ENCODE results near the gene KCNQ1. TPM values are rescaled to one million over a fixed set of nuclear protein-coding genes. Genes with fewer than 3 reads are reported as not detected.

The KCNQ1 gene
- polyA plus RNA-seq, 1 donor (not counting 4 experiments of a cell fraction or from before 2014, with no cell fraction given), result not detected

DNA sequence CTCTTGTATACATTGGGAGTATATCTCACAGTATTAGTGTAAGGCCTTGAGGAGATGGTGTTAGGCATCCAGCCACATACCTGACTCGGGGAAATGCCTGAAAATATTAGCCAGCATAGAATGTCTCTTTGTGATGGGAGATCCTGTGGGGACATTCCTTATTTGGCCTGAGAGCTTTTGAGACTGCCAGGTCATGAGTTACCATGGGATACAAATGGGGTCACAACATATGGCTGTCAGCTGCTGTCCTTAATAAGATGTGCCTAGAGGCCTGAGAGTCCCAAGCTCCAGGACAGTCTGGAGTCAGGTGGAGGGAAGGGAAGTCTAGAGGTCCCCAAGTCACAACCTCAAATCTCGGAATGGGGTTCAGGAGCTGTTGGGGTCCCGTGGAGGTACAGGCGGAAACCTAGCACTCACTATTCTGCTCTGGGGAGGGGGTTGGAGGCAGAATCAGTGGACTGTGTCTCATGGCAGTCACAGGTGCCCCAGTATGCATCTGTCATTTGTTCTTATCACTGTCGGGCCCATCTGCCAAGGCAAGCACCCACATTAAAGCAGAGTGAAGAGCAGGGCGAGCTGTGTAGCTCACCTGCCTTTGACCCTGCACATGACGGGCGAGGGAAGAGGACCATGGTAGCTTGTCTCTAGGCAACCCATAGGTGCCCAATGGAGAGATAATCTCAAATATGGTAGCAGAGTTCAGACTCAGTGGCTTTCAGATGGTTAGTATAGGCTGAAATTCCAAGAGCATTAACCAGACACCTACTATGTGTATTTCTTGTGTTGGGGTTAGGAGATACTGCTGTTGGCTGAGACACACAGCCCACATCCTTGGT is 225.0 kb downstream of the KCNQ1 start:
- no peak overlapping the region for H2AFZ ChIP-seq (ENCODE audit: control insufficient read depth, low read length)
- FAIRE-seq, result no peak
- H4K20me1 ChIP-seq (ENCODE audit: control insufficient read depth, extremely low read depth, insufficient read depth, low read length), result peaks cover 3% of the 10 kb centered on the region
- H3K36me3 ChIP-seq (ENCODE audit: control insufficient read depth in 2 of 2, extremely low read depth in 1 of 2, insufficient read depth in 2 of 2, low read length in 2 of 2), result no peaks in the 10 kb centered on the region
- dilution Hi-C loops (cut with MboI; ENCODE audit: extremely low pct_ligation_motif_present, low sequenced_read_pairs), result no loop called here
- H3K4me1 ChIP-seq (ENCODE audit: control insufficient read depth, extremely low read depth, insufficient read depth, low read length), result no peaks in the 10 kb centered on the region
- H3K4me2 ChIP-seq (ENCODE audit: control insufficient read depth, extremely low read depth, insufficient read depth, low read depth, low read length), result no peak overlapping the region
- H3K9me3 ChIP-seq (ENCODE audit: control insufficient read depth, low read depth, low read length), result no peaks in the 10 kb centered on the region
- H3K9me1 ChIP-seq (ENCODE audit: control insufficient read depth, extremely low read depth, insufficient read depth, low read length), result no peaks in the 10 kb centered on the region
- H3K9ac ChIP-seq (ENCODE audit: control insufficient read depth, extremely low read depth, insufficient read depth, low read length), result no peak overlapping the region
- DNase-seq (ENCODE audit: low read depth, low spot score), result no peak
- no peaks in the 10 kb centered on the region for H3K27me3 ChIP-seq (ENCODE audit: control insufficient read depth, extremely low read depth, insufficient read depth, low read length)
- H3K4me3 ChIP-seq (ENCODE audit: control insufficient read depth in 2 of 3, extremely low read depth in 1 of 3, insufficient read depth in 2 of 3, low read depth in 1 of 3, low read length in 3 of 3), result no peak overlapping the region
- H3K27ac ChIP-seq (ENCODE audit: control insufficient read depth, insufficient read depth, low read length), result no peak overlapping the region
- H3K79me2 ChIP-seq (ENCODE audit: control insufficient read depth, insufficient read depth, low read length), result no peaks in the 10 kb centered on the region
- no peak for TF ChIP-seq EZH2 (IDR thresholded peaks at IDR 0.05; ENCODE audit: low read length)
- TF ChIP-seq, protein P1, sequence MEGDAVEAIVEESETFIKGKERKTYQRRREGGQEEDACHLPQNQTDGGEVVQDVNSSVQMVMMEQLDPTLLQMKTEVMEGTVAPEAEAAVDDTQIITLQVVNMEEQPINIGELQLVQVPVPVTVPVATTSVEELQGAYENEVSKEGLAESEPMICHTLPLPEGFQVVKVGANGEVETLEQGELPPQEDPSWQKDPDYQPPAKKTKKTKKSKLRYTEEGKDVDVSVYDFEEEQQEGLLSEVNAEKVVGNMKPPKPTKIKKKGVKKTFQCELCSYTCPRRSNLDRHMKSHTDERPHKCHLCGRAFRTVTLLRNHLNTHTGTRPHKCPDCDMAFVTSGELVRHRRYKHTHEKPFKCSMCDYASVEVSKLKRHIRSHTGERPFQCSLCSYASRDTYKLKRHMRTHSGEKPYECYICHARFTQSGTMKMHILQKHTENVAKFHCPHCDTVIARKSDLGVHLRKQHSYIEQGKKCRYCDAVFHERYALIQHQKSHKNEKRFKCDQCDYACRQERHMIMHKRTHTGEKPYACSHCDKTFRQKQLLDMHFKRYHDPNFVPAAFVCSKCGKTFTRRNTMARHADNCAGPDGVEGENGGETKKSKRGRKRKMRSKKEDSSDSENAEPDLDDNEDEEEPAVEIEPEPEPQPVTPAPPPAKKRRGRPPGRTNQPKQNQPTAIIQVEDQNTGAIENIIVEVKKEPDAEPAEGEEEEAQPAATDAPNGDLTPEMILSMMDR (optimal IDR thresholded peaks at IDR 0.05 in 1 of 3, IDR thresholded peaks at IDR 0.05 in 1 of 3, conservative IDR thresholded peaks at IDR 0.05 in 1 of 3; ENCODE audit: extremely low read depth in 1 of 3, insufficient read depth in 2 of 3, low read length in 3 of 3), result no peak

DNA sequence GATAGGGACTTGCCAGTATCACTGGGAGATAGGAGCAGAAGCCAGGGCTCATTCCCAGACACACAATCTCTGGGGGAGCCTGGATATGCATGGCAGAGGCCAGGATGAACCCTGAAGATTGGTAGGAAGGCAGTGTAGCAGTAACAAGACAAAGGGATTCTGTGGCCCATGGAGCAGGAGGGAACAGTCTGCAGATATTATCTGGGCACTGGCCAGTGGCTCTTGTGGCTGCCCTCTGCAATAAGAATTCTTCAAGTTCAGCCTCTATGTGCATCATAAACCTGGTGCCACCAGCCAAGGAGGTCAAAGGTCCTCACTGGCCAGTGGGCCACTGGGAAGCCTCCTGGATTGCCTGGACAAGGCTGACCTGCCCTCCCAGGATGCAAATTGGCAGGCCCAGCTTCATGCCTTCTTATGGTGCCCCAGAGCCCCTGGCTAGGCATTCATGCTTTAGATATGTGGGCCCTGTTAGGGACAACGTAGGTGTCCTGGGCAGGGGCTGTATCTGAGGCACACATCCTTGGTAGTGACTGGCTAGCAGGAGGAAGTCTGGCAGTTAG is 225.8 kb downstream of the KCNQ1 start:
- no peaks in the 10 kb centered on the region for H3K4me1 ChIP-seq (ENCODE audit: control insufficient read depth, extremely low read depth, insufficient read depth, low read length)
- no peaks in the 10 kb centered on the region for H3K79me2 ChIP-seq (ENCODE audit: control insufficient read depth, insufficient read depth, low read length)
- DNase-seq (ENCODE audit: low read depth, low spot score) (no peak), FAIRE-seq (no peak)
- H3K27ac ChIP-seq (ENCODE audit: control insufficient read depth, insufficient read depth, low read length), result no peak overlapping the region
- no peak overlapping the region for H3K9ac ChIP-seq (ENCODE audit: control insufficient read depth, extremely low read depth, insufficient read depth, low read length)
- H3K9me1 ChIP-seq (ENCODE audit: control insufficient read depth, extremely low read depth, insufficient read depth, low read length), result no peaks in the 10 kb centered on the region
- dilution Hi-C loops (cut with MboI; ENCODE audit: extremely low pct_ligation_motif_present, low sequenced_read_pairs), result no loop called here
- no peak for TF ChIP-seq EZH2 (IDR thresholded peaks at IDR 0.05; ENCODE audit: low read length)
- TF ChIP-seq, protein P1 (optimal IDR thresholded peaks at IDR 0.05 in 1 of 3, IDR thresholded peaks at IDR 0.05 in 1 of 3, conservative IDR thresholded peaks at IDR 0.05 in 1 of 3; ENCODE audit: extremely low read depth in 1 of 3, insufficient read depth in 2 of 3, low read length in 3 of 3), result no peak
- H3K4me3 ChIP-seq (ENCODE audit: control insufficient read depth in 2 of 3, extremely low read depth in 1 of 3, insufficient read depth in 2 of 3, low read depth in 1 of 3, low read length in 3 of 3), result no peak overlapping the region
- H3K9me3 ChIP-seq (ENCODE audit: control insufficient read depth, low read depth, low read length), result no peaks in the 10 kb centered on the region
- H3K27me3 ChIP-seq (ENCODE audit: control insufficient read depth, extremely low read depth, insufficient read depth, low read length), result no peaks in the 10 kb centered on the region
- H3K4me2 ChIP-seq (ENCODE audit: control insufficient read depth, extremely low read depth, insufficient read depth, low read depth, low read length), result no peak overlapping the region
- H3K36me3 ChIP-seq (ENCODE audit: control insufficient read depth in 2 of 2, extremely low read depth in 1 of 2, insufficient read depth in 2 of 2, low read length in 2 of 2), result no peaks in the 10 kb centered on the region
- peaks cover 3% of the 10 kb centered on the region for H4K20me1 ChIP-seq (ENCODE audit: control insufficient read depth, extremely low read depth, insufficient read depth, low read length)
- H2AFZ ChIP-seq (ENCODE audit: control insufficient read depth, low read length), result no peak overlapping the region

Measured in keratinocyte (primary cell).